ENCODE data around the gene ATP6V1G3. TPM values are rescaled to one million over a fixed set of nuclear protein-coding genes. Genes with fewer than 3 reads are reported as not detected.

The ATP6V1G3 gene
- total and polyA plus RNA-seq, 2 donors (not counting 1 experiment from before 2014, with no cell fraction given) = not detected

GRCh38 chr1:198558402-198558801, 17.9 kb upstream of the ATP6V1G3 start:
- Histone ChIP-seq H3K36me3 (ENCODE audit: control insufficient read depth, insufficient read depth, low read length) (no peaks in the 10 kb centered on the region), H2AFZ (ENCODE audit: low read length) (no peak overlapping the region), H3K9me3 (ENCODE audit: control insufficient read depth, insufficient read depth, low read depth, low read length) (no peaks in the 10 kb centered on the region), H3K4me2 (ENCODE audit: extremely low read depth, insufficient read depth, low read length) (no peak overlapping the region), H3K4me3 (replicated peaks in 1 of 4; ENCODE audit: control extremely low read depth in 1 of 4, insufficient read depth in 1 of 4, low read depth in 3 of 4, low read length in 4 of 4) (no peak overlapping the region), H3K4me1 (ENCODE audit: control insufficient read depth, extremely low read depth, insufficient read depth, low read length) (no peaks in the 10 kb centered on the region), H3K79me2 (ENCODE audit: control insufficient read depth, insufficient read depth, low read length) (no peaks in the 10 kb centered on the region), H3K9ac (ENCODE audit: insufficient read depth, low read length) (no peak overlapping the region), H4K20me1 (ENCODE audit: control insufficient read depth, extremely low read depth, insufficient read depth, low read length) (no peaks in the 10 kb centered on the region), H3K27ac (ENCODE audit: insufficient read depth, low read length) (no peak overlapping the region), H3K27me3 (ENCODE audit: control insufficient read depth, insufficient read depth, low read length) (no peaks in the 10 kb centered on the region)
- DNase-seq (ENCODE audit: low read depth in 2 of 2) = no peak
- no peak for TF ChIP-seq EZH2 (IDR thresholded peaks at IDR 0.05; ENCODE audit: low read length, missing control alignments)
- TF ChIP-seq CTCF (conservative IDR thresholded peaks at IDR 0.05 in 1 of 2, IDR thresholded peaks at IDR 0.05 in 1 of 2; ENCODE audit: low read depth in 1 of 2, low read length in 2 of 2) = no peak

- no peak overlapping the region for H3K4me3 ChIP-seq (replicated peaks in 1 of 4; ENCODE audit: control extremely low read depth in 1 of 4, insufficient read depth in 1 of 4, low read depth in 3 of 4, low read length in 4 of 4)
- no peak overlapping the region for H3K27ac ChIP-seq (ENCODE audit: insufficient read depth, low read length)
- no peak overlapping the region for H3K4me2 ChIP-seq (ENCODE audit: extremely low read depth, insufficient read depth, low read length)
- H3K79me2 ChIP-seq (ENCODE audit: control insufficient read depth, insufficient read depth, low read length) = no peaks in the 10 kb centered on the region
- no peak overlapping the region for H2AFZ ChIP-seq (ENCODE audit: low read length)
- H3K4me1 ChIP-seq (ENCODE audit: control insufficient read depth, extremely low read depth, insufficient read depth, low read length) = no peaks in the 10 kb centered on the region
- H4K20me1 ChIP-seq (ENCODE audit: control insufficient read depth, extremely low read depth, insufficient read depth, low read length) = no peaks in the 10 kb centered on the region
- H3K36me3 ChIP-seq (ENCODE audit: control insufficient read depth, insufficient read depth, low read length) = no peaks in the 10 kb centered on the region
- DNase-seq (ENCODE audit: low read depth in 2 of 2) = no peak
- no peak for TF ChIP-seq CTCF (conservative IDR thresholded peaks at IDR 0.05 in 1 of 2, IDR thresholded peaks at IDR 0.05 in 1 of 2; ENCODE audit: low read depth in 1 of 2, low read length in 2 of 2)
- TF ChIP-seq EZH2 (IDR thresholded peaks at IDR 0.05; ENCODE audit: low read length, missing control alignments) = no peak
- no peaks in the 10 kb centered on the region for H3K27me3 ChIP-seq (ENCODE audit: control insufficient read depth, insufficient read depth, low read length)
- no peaks in the 10 kb centered on the region for H3K9me3 ChIP-seq (ENCODE audit: control insufficient read depth, insufficient read depth, low read depth, low read length)
- no peak overlapping the region for H3K9ac ChIP-seq (ENCODE audit: insufficient read depth, low read length)
Observed at GRCh38 chr1:198556971-198557370, 16.5 kb upstream of the ATP6V1G3 start.

- no peaks in the 10 kb centered on the region for H3K36me3 ChIP-seq (ENCODE audit: control insufficient read depth, insufficient read depth, low read length)
- H3K4me1 ChIP-seq (ENCODE audit: control insufficient read depth, extremely low read depth, insufficient read depth, low read length) = no peaks in the 10 kb centered on the region
- DNase-seq (ENCODE audit: low read depth in 2 of 2) = no peak
- no peaks in the 10 kb centered on the region for H4K20me1 ChIP-seq (ENCODE audit: control insufficient read depth, extremely low read depth, insufficient read depth, low read length)
- H3K79me2 ChIP-seq (ENCODE audit: control insufficient read depth, insufficient read depth, low read length) = no peaks in the 10 kb centered on the region
- no peak overlapping the region for H3K4me3 ChIP-seq (replicated peaks in 1 of 4; ENCODE audit: control extremely low read depth in 1 of 4, insufficient read depth in 1 of 4, low read depth in 3 of 4, low read length in 4 of 4)
- H2AFZ ChIP-seq (ENCODE audit: low read length) = no peak overlapping the region
- H3K27me3 ChIP-seq (ENCODE audit: control insufficient read depth, insufficient read depth, low read length) = no peaks in the 10 kb centered on the region
- H3K4me2 ChIP-seq (ENCODE audit: extremely low read depth, insufficient read depth, low read length) = no peak overlapping the region
- H3K27ac ChIP-seq (ENCODE audit: insufficient read depth, low read length) = no peak overlapping the region
- H3K9me3 ChIP-seq (ENCODE audit: control insufficient read depth, insufficient read depth, low read depth, low read length) = no peaks in the 10 kb centered on the region
- no peak for TF ChIP-seq CTCF (conservative IDR thresholded peaks at IDR 0.05 in 1 of 2, IDR thresholded peaks at IDR 0.05 in 1 of 2; ENCODE audit: low read depth in 1 of 2, low read length in 2 of 2)
- no peak for TF ChIP-seq EZH2 (IDR thresholded peaks at IDR 0.05; ENCODE audit: low read length, missing control alignments)
- H3K9ac ChIP-seq (ENCODE audit: insufficient read depth, low read length) = no peak overlapping the region
Observed at GRCh38 chr1:198552668-198553416, 12.4 kb upstream of the ATP6V1G3 start.

Data from fibroblast of lung (primary cell).